ENCODE results near the gene ZBTB17.

ZBTB17 gene

DNA sequence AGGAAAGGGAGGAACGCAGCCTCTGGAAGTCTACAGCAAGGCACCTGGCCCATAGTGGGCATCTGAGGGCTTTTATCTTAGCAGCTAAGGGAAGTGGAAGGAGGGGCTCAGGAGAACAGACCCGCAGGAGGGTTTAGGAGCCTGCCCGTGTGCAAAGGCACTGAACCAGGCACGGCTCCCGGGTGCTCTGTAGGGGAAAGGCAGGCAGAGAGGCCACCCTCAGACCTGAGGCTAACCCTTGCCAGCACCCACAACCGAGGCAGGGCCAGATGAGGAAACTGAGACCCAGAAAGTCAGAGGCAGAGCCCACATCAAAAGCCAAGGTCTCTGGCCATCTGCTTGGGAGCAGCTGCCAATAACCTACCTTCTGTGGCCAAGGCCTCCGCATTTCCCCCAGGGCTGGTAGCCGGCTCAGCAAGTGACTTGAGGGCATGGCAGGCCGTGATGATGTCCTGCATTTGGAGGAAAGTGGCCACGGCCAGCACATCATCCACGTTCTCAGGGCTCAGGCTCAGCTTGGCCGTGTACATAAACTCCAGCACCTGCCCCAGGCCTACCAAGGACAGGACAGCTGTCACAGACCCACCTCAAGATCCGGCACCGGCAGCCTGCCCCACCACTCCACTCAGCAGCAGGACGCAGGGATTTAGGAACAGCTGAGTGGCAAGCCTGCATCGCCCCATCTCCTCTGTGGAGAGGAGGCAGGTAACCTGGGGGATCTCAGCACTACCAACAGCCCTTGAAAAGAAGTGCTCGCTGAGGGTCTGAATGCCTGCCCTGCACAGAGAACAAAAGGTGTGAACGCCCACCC, 29.1 kb downstream of the ZBTB17 start:
- DNase-seq: no peak

- no peak for DNase-seq
Observed at GRCh38 chr1:15945832-15946448, 30.0 kb downstream of the ZBTB17 start.

DNA sequence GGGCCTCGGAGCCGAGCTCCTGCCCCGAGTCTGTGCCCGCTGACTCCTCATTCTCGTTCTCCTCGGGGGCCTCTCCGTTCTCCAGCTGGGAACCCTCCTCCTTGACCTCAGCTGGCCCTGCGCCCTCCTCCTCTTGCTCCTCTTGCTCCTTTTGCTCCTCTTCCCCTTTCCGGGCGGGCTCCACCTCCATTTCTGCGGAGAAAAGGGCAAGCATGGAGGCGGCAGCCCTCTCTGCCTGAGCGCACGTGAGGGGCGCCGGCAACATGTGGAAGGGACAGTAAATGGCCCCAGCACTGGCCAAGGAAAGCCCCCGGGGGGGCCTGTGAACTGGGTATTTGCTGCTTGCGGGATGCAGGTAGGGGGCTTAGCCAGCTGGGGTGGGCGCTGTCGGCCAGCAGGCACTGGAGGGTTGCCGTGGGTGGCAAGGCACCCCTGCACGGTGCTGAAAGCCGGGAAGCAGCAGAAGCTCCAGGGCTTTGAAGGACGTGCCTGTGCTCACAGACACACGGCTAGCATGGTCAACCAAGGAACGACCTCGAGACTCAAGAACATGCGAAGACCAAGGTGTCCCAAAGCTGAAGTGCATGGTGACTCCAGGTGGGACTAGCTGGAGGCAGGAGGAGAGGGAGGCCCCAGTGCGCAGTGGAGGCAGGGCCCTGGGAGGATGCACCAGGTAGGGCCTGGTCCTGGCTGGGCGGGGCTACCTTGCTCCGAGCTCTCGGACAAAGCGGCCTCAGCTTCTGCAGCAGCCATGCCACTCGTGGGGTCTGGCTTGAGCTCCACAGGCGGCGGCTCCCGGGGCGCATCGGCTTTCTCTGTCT, 30.7 kb downstream of the ZBTB17 start:
- DNase-seq: no peak

- no peak for DNase-seq
Observed at GRCh38 chr1:15944308-15945010, 31.4 kb downstream of the ZBTB17 start.

DNA sequence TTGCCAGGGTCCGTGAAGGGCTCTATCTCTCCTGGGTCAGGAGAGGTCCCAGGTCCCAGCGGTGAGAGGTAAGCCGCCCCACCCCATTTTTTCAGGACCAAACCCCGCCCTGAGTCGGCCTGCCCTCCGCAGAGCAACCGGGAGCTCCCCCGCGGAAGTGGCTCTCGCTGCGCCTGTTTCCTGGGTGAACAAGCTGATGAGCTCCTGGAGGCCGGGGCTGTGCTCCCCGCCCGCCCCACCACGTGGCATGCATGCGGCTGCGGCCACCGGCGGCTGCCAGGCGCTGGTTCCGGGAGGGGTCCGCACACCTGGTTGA, 32.0 kb downstream of the ZBTB17 start:
- no peak for DNase-seq

DNA sequence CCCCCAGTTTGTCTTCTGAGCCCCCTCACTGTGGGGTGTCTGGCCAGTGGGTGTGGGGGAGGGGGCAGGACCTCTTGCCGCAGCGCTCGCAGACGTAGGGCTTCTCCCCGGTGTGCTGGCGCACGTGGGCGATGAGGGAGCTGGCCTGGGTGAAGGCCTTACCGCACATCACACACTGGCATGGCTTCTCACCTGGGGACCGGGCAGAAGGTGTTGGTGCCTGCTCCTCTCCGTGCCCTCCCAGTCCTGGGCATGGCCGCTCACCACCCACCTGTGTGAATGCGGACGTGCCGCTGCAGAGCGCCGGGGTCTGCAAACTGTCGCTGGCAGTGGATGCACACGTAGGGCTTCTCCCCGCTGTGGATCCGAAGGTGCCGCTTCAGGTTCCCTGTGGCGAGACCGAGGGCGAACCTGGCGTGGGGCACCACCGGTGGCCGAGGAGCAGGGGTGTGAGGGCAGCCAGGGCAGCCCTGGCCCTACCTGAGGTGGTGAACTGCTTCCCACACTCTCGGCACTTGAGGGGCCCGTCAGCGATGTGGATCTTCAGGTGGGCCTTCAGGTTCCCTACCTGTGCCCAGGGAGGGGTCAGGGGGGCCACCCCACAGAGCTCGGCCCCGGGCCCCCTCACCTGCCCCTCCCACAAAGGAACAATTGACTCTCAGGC, 32.4 kb downstream of the ZBTB17 start:
- DNase-seq: no peak

- DNase-seq: no peak
Observed at GRCh38 chr1:15942661-15943327, 33.1 kb downstream of the ZBTB17 start.

DNA sequence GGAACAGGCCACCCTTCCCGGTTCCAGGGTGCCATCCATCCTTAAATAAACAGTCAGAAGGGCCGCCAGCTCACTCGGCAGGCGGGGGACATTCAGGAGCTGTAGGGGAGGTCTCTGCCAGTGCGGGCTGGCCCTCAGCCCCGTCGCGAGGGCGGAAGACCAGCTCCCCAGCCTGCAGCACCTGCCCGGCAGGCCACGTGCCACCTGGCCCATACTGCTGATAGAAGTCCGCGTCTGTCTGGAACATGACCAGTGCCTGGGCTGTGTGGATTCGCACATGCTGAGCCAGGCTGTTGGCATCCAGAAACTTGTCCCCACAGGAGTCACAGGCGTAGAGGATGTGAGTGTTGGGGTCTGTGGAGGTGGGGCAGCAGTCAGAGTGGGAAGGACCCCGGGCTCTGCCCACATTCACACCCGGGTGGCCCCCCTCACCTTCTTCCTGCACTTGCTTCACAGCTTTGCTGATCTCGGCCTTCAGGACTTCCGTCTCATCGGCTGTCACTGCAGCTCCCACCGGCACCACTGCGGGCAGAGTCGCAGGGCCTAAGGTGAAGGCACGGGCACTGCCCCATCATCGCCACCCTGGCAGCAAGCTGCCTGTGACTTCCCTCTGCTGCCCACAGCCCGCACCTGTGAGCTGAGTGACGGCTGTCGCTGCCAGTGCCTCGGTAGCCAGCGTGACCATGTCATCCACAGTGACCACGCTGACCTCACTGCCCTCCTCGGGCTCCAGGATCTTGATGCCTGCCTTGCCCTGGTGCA, 33.8 kb downstream of the ZBTB17 start:
- no peak for DNase-seq

- DNase-seq: no peak
Observed at GRCh38 chr1:15941044-15941840, 34.7 kb downstream of the ZBTB17 start.

- DNase-seq: no peak
Observed at GRCh38 chr1:15940110-15941043, 35.5 kb downstream of the ZBTB17 start.

DNA sequence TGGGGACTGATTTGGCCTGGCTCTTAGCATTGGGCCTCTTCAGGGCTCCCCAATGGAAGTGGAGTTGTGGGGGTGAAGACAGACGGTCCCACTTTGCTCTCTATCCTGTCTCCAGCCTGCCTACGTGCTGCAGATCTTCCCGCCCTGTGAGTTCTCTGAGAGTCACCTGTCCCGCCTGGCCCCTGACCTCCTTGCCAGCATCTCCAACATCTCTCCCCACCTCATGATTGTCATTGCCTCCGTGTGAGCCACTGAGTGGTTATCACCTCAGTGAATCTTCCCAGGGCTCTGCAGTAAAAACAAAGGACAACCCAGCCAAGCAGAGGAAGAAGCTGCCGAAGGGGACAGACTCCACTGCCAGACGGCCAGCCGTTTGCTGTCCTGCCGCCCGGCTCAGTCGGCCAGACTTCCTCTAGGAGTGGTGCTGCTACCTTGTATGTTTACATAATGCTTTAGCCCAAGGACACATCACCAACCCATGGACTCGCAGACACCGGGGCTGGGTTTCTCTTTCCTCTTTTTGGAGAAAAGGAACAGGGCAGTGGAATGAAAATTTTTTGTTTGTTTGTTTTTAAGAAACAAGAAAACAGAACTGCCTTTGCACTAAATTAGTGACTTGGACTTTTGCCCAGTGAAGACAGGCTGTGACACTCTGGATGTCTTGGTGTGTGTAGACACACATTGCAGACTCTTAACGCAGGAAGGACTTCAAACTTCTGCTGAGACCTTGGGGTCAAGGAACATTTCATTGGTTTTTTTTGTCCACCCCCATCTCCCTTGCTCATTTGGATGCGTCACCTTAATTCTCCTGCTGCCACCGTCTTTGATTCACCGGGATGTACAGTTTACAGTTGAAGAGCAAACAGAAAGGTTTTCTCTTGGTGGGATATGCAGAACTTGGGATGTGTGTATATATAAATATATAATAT, 36.5 kb downstream of the ZBTB17 start:
- no peak for DNase-seq

GRCh38 chr1:15938628-15939161, 37.2 kb downstream of the ZBTB17 start:
- DNase-seq: no peak

DNA sequence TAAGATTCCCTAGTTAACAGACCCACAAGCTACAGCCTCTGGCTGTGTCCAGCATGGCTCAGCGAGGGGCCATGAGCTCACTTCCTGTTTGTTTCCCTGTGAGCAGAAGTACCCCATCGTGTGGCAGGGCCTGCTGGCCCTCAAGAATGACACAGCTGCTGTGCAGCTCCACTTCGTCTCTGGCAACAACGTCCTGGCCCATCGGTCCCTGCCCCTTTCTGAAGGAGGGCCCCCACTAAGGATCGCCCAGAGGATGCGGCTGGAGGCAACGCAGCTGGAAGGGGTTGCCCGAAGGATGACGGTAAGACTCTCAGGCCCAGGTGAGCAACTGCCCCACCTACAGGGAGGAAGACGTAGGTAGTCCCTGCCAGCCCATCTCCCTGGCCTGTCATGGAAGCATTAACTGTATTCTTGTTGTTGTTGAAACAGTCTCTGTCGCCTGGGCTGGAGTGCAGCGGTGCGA, 38.2 kb downstream of the ZBTB17 start:
- no peak for DNase-seq

DNA sequence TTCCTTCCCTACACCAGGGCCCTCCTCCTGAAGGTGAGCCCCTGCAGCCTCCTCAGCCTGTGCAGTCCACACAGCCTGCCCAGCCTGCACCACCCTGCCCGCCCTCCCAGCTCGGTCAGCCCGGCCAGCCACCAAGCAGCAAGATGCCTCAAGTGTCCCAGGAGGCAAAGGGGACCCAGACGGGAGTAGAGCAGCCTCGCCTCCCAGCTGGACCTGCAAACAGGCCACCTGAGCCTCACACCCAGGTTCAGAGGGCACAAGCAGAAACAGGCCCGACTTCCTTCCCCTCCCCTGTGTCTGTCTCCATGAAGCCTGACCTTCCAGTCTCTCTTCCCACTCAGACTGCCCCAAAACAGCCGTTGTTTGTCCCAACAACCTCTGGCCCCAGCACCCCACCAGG, 38.8 kb downstream of the ZBTB17 start:
- DNase-seq: no peak

DNA sequence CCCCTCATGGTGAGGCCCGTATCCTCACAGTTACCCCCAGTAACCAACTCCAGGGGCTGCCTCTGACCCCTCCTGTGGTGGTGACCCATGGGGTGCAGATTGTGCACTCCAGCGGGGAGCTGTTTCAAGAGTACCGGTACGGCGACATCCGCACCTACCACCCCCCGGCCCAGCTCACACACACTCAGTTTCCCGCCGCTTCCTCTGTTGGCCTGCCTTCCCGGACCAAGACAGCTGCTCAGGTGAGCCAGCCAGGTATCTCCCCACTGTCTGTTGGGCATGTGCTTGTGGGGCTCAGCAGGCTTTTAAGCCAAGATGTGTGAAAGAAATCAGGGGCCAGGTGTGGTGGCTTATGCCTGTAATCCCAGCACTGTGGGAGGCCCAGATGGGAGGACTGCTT, 39.9 kb downstream of the ZBTB17 start:
- no peak for DNase-seq

GRCh38 chr1:15935056-15935950, 40.6 kb downstream of the ZBTB17 start:
- DNase-seq: no peak
